SJSA1 (cell line): ENCODE measurements around the gene SLC6A16. TPM values are rescaled to one million over a fixed set of nuclear protein-coding genes. Genes with fewer than 3 reads are reported as not detected.
"Not testable (repeated sequence)": the region's sequence is repeated elsewhere in the genome, so short reads cannot be mapped to it uniquely, and the experiment has no call there.

Experiments used
- DNase-seq, 2 experiments: peaks; one replicate each; pipeline ENCODE4 v3.0.0-alpha.2; 2015 to 2020; ENCODE audit warnings: low spot score in 2 of 2, low read depth in 1 of 2
- H3K27ac ChIP-seq: fragments of 250-450 bp; sonication (Bioruptor Pico); 2 replicates; pipeline ENCODE4 v1.5.1; 2020; ENCODE audit warnings: mild to moderate bottlenecking, moderate library complexity
- H3K27me3 ChIP-seq: fragments of 250-450 bp; sonication (Bioruptor Pico); replicated peaks from 2 replicates; pipeline ENCODE4 v1.5.1; 2020; ENCODE audit warnings: mild to moderate bottlenecking, moderate library complexity
- H3K36me3 ChIP-seq: fragments of 250-450 bp; sonication (Bioruptor Pico); 2 replicates; pipeline ENCODE4 v1.5.1; 2020; ENCODE audit warnings: mild to moderate bottlenecking
- H3K4me1 ChIP-seq: fragments of 250-450 bp; sonication (Bioruptor Pico); replicated peaks from 2 replicates; pipeline ENCODE4 v1.6.1; 2021; ENCODE audit warnings: mild to moderate bottlenecking
- H3K4me3 ChIP-seq: fragments of 250-450 bp; sonication (Bioruptor Pico); 2 replicates; pipeline ENCODE4 v1.5.1; 2020; ENCODE audit warnings: mild to moderate bottlenecking
- H3K9me3 ChIP-seq: fragments of 250-450 bp; sonication (Bioruptor Pico); replicated peaks from 2 replicates; pipeline ENCODE4 v1.5.1; 2020; ENCODE audit warnings: mild to moderate bottlenecking
- total RNA-seq: library from RNA; depleted of rRNA; stranded (reverse); fragments of >200 nt; shearing (Covaris generic); gene quantifications from 2 replicates; pipeline ENCODE4 v1.2.3, GENCODE V29; 2014

Gene SLC6A16
- total RNA-seq, 1 experiment from 2014 or later: not detected

GRCh38 chr19:49295208-49295880 is 29.6 kb downstream of the SLC6A16 start:
- Histone ChIP-seq H3K36me3 (no peaks in the 10 kb centered on the region), H3K27me3 (no peaks in the 10 kb centered on the region; the same call in 1 of the 2 replicates), H3K9me3 (no peaks in the 10 kb centered on the region), H3K4me3 (no peak overlapping the region), H3K4me1 (no peaks in the 10 kb centered on the region), H3K27ac (no peak overlapping the region)
- DNase-seq: no peak

DNA sequence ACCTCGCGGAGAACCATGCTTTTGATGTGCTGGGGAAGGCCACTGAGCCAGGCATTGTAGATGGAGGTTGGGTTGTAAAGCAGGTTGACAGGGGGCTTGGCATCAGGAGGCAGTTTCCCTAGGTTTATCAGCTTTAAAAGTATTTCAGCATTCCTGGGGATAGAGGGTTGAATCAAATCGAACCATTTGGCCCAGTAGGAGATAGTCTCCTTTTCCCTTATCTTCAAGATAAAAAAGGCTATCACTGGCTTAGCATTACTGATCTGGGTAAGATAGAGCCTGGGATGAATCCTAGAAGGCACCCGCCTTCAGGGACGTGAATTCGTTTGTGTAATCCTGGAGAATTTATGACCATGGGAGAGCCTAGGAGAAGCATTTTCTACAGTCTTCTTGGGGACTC is 30.6 kb downstream of the SLC6A16 start:
- no peak for DNase-seq
- Histone ChIP-seq H3K4me3 (no peak overlapping the region), H3K27ac (no peak overlapping the region), H3K4me1 (no peaks in the 10 kb centered on the region), H3K27me3 (no peaks in the 10 kb centered on the region), H3K9me3 (no peaks in the 10 kb centered on the region), H3K36me3 (no peaks in the 10 kb centered on the region)

GRCh38 chr19:49290517-49290916 is 34.5 kb downstream of the SLC6A16 start:
- no peak for DNase-seq
- no peak overlapping the region for H3K4me3 ChIP-seq
- H3K4me1 ChIP-seq: no peaks in the 10 kb centered on the region
- H3K36me3 ChIP-seq: no peaks in the 10 kb centered on the region
- no peak overlapping the region for H3K27ac ChIP-seq
- no peaks in the 10 kb centered on the region for H3K9me3 ChIP-seq
- no peaks in the 10 kb centered on the region for H3K27me3 ChIP-seq

- H3K27ac ChIP-seq, H3K36me3 ChIP-seq, DNase-seq: not testable (repeated sequence)
These were observed 35.7 kb downstream of the SLC6A16 start for GRCh38 chr19:49289286-49289685.

GRCh38 chr19:49288205-49288604 is 36.8 kb downstream of the SLC6A16 start:
- H3K27me3 ChIP-seq, DNase-seq, H3K27ac ChIP-seq, H3K4me3 ChIP-seq, H3K4me1 ChIP-seq, H3K9me3 ChIP-seq, H3K36me3 ChIP-seq: not testable (repeated sequence)

More at GRCh38 chr19:49289286-49289685, 35.7 kb downstream of the SLC6A16 start:
- not testable (repeated sequence) for H3K4me3 ChIP-seq, H3K9me3 ChIP-seq, H3K4me1 ChIP-seq, H3K27me3 ChIP-seq

GRCh38 chr19:49287141-49287770 is 37.7 kb downstream of the SLC6A16 start:
- no peaks in the 10 kb centered on the region for H3K27me3 ChIP-seq
- H3K27ac ChIP-seq: no peak overlapping the region
- H3K4me1 ChIP-seq: no peaks in the 10 kb centered on the region
- no peak for DNase-seq
- H3K36me3 ChIP-seq: no peaks in the 10 kb centered on the region
- no peaks in the 10 kb centered on the region for H3K9me3 ChIP-seq
- no peak overlapping the region for H3K4me3 ChIP-seq

DNA sequence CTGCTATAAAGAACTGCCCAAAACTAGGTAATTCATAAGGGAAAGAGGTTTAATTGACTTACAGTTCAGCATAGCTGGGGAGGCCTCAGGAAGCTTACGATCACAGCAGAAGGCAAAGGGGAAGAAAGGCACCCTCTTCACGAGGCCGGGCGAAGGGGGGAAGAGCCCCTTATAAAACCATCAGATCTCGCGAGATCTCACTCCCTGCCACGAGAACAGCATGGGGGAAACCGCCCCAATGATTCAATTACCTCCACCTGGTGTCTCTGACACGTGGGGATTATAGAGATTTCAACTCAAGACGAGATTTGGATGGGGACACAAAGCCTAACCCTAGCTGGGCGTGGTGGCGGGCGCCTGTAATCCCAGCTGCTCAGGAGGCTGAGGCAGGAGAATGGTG is 42.8 kb downstream of the SLC6A16 start:
- H3K9me3 ChIP-seq: no peaks in the 10 kb centered on the region
- DNase-seq: no peak
- H3K4me1 ChIP-seq: no peaks in the 10 kb centered on the region
- peaks cover under 1% of the 10 kb centered on the region; the same call in 1 of the 2 replicates for H3K27me3 ChIP-seq
- H3K27ac ChIP-seq: no peak overlapping the region
- H3K36me3 ChIP-seq: no peaks in the 10 kb centered on the region
- H3K4me3 ChIP-seq: no peak overlapping the region

DNA sequence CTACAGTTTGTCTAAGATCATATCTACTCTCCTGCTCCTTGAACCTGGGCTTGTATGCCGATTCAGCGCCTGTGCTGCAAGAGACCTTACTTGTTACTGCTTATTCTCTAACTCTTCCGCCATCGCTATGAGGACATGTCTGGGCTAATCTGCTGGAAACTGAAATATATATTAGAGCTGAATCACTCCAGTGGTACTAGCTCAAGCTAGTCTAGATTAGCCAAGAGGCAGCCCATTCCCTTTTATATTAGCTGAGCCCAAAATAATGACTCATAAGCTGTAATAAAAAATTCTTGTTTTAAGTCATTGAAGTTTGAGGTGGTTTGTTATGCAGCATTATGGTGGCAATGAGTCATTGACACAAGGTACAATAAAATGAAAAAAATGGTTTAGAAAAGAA is 52.8 kb downstream of the SLC6A16 start:
- Histone ChIP-seq H3K4me1 (no peaks in the 10 kb centered on the region), H3K27me3 (peaks cover 12% of the 10 kb centered on the region; the same call in 1 of the 2 replicates), H3K4me3 (no peak overlapping the region), H3K36me3 (no peaks in the 10 kb centered on the region), H3K27ac (no peak overlapping the region), H3K9me3 (no peaks in the 10 kb centered on the region)
- DNase-seq: no peak

- Histone ChIP-seq H3K4me1 (no peaks in the 10 kb centered on the region), H3K27me3 (0 out of 2 replicates have a peak, but pooled peaks cover 9% of the 10 kb centered on the region), H3K9me3 (no peaks in the 10 kb centered on the region), H3K27ac (no peak overlapping the region), H3K4me3 (no peak overlapping the region), H3K36me3 (no peaks in the 10 kb centered on the region)
- no peak for DNase-seq
These were observed 53.8 kb downstream of the SLC6A16 start for GRCh38 chr19:49271080-49271753.

DNA sequence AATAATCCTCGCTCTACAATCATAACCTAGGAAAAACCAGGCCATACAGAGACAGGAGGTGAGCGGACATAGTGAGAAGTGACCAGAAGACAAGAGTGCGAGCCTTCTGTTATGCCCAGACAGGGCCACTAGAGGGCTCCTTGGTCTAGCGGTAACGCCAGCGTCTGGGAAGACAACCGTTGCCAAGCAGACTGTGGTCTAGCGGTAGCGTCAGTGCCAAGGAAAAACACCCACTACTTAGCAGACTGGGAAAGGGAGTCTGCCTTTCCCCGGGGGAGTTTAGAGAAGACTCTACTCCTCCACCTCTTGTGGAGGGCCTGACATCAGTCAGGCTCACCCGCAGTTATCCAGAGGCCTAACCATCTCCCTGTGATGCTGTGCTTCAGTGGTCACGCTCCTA is 58.6 kb downstream of the SLC6A16 start:
- H3K36me3 ChIP-seq, H3K27ac ChIP-seq, H3K4me1 ChIP-seq, H3K9me3 ChIP-seq, H3K27me3 ChIP-seq, H3K4me3 ChIP-seq: not testable (repeated sequence)
- peak; percentile 23 to 70 for DNase-seq

DNA sequence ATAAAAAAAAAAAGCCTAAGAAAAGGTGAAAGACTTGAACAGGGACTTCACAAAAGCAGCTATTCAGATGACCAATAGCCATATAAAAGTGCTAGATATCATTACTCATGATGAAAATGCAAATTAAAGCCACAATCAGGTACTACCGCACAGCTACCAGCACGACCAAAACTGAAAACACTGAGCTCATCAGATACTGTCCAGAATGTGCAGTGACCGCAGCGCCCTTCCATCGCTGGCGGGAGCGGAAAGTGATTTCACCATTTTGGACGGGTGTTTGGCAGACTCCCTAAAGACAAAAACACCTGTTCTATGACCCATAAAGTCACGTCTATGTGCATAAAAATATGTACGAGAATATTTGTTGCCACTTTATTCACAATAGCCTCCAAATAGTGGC is 60.7 kb downstream of the SLC6A16 start:
- Histone ChIP-seq H3K4me3 (no peak overlapping the region), H3K9me3 (no peaks in the 10 kb centered on the region), H3K27ac (no peak overlapping the region), H3K36me3 (no peaks in the 10 kb centered on the region), H3K4me1 (no peaks in the 10 kb centered on the region), H3K27me3 (0 out of 2 replicates have a peak, but pooled peaks cover 7% of the 10 kb centered on the region)
- DNase-seq: no peak

GRCh38 chr19:49261602-49262001 is 63.4 kb downstream of the SLC6A16 start:
- no peak for DNase-seq
- no peak overlapping the region for H3K27ac ChIP-seq
- H3K4me1 ChIP-seq: no peaks in the 10 kb centered on the region
- no peak overlapping the region for H3K4me3 ChIP-seq
- no peaks in the 10 kb centered on the region for H3K27me3 ChIP-seq
- no peaks in the 10 kb centered on the region for H3K36me3 ChIP-seq
- peaks cover 7% of the 10 kb centered on the region for H3K9me3 ChIP-seq

GRCh38 chr19:49256691-49257090 is 68.3 kb downstream of the SLC6A16 start:
- no peak overlapping the region for H3K27ac ChIP-seq
- no peaks in the 10 kb centered on the region for H3K27me3 ChIP-seq
- H3K4me1 ChIP-seq: no peaks in the 10 kb centered on the region
- H3K9me3 ChIP-seq: peaks cover 7% of the 10 kb centered on the region
- H3K4me3 ChIP-seq: no peak overlapping the region
- no peaks in the 10 kb centered on the region for H3K36me3 ChIP-seq
- no peak for DNase-seq

DNA sequence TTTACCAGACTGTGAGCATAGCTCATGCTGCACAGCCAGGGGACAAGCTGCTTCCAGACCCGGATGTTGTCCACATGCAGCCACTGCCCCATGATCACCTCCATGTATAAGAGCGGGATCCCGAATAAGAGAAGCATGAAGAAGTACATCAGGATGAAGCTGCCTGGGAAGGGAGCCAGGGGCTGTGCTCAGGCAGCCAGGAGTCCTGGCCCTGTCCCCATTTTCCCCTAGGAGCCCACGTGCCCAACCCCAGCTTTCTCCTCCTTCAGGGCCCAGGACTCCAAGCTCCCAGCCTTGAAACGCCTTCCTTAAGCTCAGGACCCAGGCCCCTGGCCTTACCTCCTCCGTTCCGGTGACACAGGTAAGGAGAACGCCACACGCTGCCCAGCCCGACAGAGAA is 69.3 kb downstream of the SLC6A16 start:
- DNase-seq: no peak
- Histone ChIP-seq H3K4me1 (no peaks in the 10 kb centered on the region), H3K4me3 (no peak overlapping the region), H3K27me3 (0 out of 2 replicates have a peak, but pooled peaks cover 2% of the 10 kb centered on the region), H3K9me3 (peaks cover 7% of the 10 kb centered on the region), H3K27ac (no peak overlapping the region), H3K36me3 (no peaks in the 10 kb centered on the region)
